Erythroblast (primary cell): ENCODE data around the gene LPIN3.

ENCODE experiments used
- GATA1 ChIP-seq: IDR thresholded peaks from 2 replicates; pipeline ENCODE4 v1.6.1; 2011; ENCODE audit warnings: low read depth, mild to moderate bottlenecking, control low read depth, low read length, moderate library complexity
- POLR2A ChIP-seq: IDR thresholded peaks from 2 replicates; pipeline ENCODE4 v1.6.1; 2011; ENCODE audit warnings: mild to moderate bottlenecking, low read length

- no peak for TF ChIP-seq POLR2A
- TF ChIP-seq GATA1 = no peak
These were observed 23.0 kb downstream of the LPIN3 start for GRCh38 chr20:41363601-41364000.
